Suppressor macrophage treated with lipopolysaccharide for 4 hours (primary cell): Measurements from ENCODE around the gene INPP5A.
"Not testable (repeated sequence)": the region's sequence is repeated elsewhere in the genome, so short reads cannot be mapped to it uniquely, and the experiment has no call there.

Experiments
- DNase-seq: peaks from one replicate; pipeline ENCODE4 v3.0.0-alpha.2; 2020

INPP5A gene

GRCh38 chr10:132793871-132794849 lies 256.6 kb downstream of the INPP5A start:
- no peak for DNase-seq

- no peak for DNase-seq
Observed at GRCh38 chr10:132796846-132797245, 259.3 kb downstream of the INPP5A start.

DNA sequence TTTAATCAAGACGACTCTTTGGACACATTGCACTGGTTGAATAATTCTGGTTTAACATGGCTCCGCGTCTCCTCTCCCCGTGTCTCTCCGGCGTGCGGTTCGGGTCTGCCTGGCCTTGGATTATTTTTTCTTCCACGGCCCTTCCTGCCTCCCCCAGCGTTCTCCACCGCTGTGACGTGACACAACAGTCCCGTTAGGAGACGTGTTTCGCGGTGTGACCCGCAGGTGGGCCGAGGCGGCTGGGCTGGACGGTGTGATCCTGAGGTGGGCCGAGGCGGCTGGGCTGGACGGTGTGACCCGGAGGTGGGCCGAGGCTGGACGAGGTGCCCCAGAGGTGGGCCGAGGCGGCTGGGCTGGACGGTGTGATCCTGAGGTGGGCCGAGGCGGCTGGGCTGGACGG lies 260.4 kb downstream of the INPP5A start:
- DNase-seq, result not testable (repeated sequence)

- DNase-seq, result no peak
Observed at GRCh38 chr10:132798403-132798802, 260.8 kb downstream of the INPP5A start.

- no peak for DNase-seq
Observed at GRCh38 chr10:132798876-132799275, 261.3 kb downstream of the INPP5A start.

DNA sequence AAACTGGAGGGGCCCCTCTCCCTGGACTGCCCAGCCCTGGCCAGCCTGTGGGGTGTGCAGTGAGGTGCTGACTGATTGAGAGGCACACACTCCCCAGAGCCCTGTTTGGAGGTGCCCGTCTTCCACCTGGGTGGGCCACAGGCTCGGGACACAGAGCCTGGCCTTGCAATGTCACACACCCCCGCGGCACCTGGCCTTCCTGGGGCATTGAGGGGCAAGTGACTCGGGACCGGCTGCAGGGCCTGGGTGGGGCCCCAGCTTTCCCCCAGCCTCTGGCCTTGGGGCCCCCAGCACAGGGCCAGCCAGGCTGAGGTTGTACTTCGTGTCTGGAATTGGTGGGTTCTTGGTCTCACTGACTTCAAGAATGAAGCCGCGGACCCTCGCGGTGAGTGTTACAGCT lies 262.3 kb downstream of the INPP5A start:
- DNase-seq, result no peak

DNA sequence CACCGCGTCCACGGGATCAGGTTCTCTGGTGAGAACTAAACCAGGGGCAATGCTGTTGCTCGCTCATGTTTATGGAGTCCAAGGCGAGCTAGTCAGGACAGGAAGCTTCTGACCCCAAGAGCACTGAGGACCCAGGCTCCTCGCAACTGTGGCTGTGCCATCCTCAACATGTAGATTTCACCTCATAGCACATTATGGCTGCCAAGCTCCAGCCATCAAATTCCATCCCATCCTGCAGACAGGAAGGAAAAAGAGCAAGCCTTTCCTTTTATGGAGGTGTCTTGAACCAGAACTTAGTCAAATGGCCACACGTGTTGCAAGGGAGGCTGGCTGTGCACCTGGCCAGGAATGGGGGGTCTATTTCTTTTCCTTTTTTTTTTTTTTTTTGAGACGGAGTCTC lies 264.5 kb downstream of the INPP5A start:
- DNase-seq, result no peak

GRCh38 chr10:132802694-132803320 lies 265.2 kb downstream of the INPP5A start:
- no peak for DNase-seq

GRCh38 chr10:132803416-132804210 lies 266.0 kb downstream of the INPP5A start:
- DNase-seq, result no peak

GRCh38 chr10:132804287-132804686 lies 266.7 kb downstream of the INPP5A start:
- no peak for DNase-seq

DNA sequence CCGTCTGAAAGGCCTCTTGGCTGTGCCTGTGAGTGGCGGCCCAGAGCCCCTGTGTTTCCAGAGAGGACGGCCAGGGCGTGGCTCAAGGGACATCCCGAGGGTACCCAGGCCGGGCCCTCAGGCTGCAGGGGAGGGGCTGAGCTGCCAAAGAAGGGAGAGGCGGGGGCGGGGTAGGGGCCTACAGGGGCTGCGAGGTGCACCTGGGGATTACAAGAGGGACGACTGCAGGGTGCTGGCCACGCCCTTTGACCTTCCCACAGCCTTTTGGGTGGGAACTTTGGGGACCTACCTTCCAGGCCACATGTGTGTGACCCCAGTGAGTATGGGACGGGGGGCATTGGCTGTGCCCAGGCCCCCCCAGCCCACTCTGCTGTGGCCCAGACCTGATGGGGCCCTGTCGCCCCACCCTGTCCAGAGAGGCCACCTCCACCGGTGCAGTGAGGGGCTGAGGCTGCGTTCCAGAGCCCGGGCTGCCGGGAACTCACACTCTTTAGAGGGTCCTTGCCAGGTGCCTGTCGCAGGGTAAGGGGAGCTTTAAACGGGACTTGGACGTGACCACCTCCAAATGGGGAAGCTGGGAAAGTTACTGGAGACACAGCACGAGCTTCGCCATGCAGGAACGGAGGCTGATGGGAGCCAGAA lies 267.3 kb downstream of the INPP5A start:
- DNase-seq, result no peak

DNA sequence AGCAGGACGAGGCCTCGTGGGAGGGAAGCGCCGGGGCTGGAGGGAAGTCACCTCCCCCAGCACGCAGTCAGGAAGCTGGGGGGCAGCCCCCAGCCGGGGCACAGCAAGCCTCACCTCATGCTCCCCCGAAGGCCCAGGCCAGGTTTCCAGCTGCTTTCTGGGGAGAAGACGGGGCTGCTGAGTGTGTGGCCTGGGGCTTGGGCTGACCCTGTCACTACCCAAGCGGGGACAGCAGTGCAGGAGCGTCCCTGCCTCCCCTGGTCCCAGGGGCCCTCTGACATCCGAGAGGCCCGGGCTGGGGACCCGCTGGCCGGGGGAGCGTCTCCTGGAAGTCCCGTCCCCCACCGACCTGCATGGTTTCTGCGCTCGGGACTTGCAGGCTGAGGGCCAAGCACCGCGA lies 268.0 kb downstream of the INPP5A start:
- no peak for DNase-seq

DNA sequence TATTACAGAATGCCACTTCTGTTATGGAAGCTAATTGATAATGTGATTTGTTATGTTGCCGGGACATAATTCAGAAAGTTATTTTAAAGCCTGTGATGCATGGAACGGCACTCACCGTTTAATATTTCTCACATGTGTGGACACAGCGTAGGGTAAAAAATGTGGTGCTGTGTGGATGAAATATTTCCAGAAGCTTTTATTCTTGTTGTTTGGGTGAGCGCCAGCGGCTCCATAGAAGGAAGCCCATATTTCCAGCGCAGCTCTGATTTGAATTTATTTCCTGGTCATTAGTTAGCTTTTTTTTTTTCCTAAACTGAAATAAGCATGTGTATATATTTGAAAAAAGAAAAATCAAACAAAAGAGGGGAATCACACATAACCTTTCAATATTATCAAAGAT lies 268.5 kb downstream of the INPP5A start:
- DNase-seq, result no peak

GRCh38 chr10:132806561-132807003 lies 269.0 kb downstream of the INPP5A start:
- no peak for DNase-seq

DNA sequence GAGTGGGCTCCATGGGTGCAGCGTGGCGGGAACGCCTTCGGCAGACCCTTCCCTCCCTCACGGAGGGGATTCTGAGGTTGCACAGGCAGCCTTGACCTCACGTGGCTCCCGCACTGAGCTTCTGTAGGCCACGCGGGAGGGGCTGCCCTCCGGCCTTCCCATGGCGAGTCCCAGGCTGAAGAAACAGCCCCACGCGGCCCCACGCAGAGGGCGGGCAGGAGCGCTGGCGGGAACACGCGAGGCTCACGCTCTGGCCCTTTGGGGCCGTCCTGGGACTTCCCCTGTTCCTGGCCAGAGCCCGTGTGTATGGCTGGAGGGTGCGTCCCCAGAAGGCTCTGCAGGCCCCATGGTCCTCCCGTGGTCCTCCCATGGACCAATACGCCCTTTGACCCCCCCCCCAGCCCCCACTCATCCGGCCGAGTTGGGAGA lies 270.0 kb downstream of the INPP5A start:
- no peak for DNase-seq

DNA sequence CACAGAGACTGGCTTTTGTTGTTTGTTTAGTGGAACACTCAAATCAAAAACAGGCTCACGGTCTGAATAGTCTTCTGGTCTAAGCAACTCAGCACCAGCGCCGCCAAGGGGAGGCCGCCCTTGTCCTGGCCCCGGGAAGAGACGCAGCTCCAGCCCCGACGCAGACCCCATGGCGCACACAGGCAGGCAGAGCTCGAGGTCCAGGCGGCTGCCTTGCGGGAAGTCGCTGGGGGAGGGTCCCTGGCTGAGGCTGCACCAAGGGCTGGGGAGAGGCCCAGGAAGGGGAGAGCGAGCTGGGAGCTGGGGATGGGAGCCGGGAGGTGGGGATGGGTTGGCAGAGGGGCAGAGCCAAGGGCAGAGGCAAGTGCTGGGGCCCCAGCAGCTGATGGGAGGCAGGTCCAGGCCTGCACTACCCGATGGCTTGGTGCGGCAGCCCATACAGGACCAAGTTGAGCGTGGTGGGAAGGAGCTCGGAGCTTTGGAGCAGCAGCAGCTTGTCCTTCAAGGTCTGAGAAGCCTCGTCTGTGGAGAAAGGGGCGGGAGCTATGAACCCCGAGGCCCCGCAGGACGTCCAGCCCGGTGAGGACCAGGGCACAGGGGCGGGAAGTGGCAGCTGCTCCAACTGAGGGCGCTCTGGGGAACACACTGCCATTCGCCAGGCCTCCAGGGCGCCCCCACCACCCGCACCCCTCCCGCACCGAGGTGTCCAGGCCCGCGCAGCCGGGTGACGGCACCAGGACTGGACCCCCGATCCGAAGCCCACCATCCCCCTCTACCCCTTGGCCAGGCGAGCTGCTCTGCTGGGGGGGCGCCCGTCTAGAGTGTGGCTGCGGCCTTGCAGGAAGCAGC lies 271.0 kb downstream of the INPP5A start:
- no peak for DNase-seq

GRCh38 chr10:132809232-132810140 lies 271.9 kb downstream of the INPP5A start:
- DNase-seq, result no peak

DNA sequence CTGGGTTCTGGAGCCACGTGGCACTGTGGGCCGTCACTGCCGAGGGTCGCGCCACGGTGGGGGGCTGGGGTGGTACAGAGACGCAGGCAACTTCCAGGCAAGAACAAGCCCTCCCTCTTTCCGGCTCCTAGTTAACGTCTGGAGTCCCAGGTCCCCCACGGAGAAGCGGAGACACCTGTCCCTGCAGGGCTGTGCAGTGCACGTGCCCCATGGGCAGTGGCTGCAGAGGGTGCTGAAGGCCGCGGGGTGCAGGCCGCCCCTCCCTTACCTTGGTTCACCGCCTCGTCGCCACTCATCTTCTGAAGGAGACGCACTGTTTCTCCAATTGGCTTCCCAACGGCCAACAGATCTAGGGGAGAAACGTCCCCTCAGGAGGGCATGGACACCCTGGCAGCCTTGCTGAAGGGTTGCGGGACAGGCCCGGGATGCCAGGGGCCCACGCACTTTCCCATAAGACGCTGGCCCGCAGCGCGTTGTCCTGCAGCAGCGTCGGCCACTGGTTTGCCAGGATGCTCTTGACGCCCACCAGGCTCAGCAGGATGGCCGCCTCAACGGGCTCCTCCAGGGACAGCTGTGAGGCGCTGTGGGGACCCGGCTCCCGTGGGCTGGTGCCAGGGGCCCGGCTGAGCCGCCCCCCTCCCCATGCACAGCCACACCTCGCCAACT lies 272.7 kb downstream of the INPP5A start:
- DNase-seq, result no peak

DNA sequence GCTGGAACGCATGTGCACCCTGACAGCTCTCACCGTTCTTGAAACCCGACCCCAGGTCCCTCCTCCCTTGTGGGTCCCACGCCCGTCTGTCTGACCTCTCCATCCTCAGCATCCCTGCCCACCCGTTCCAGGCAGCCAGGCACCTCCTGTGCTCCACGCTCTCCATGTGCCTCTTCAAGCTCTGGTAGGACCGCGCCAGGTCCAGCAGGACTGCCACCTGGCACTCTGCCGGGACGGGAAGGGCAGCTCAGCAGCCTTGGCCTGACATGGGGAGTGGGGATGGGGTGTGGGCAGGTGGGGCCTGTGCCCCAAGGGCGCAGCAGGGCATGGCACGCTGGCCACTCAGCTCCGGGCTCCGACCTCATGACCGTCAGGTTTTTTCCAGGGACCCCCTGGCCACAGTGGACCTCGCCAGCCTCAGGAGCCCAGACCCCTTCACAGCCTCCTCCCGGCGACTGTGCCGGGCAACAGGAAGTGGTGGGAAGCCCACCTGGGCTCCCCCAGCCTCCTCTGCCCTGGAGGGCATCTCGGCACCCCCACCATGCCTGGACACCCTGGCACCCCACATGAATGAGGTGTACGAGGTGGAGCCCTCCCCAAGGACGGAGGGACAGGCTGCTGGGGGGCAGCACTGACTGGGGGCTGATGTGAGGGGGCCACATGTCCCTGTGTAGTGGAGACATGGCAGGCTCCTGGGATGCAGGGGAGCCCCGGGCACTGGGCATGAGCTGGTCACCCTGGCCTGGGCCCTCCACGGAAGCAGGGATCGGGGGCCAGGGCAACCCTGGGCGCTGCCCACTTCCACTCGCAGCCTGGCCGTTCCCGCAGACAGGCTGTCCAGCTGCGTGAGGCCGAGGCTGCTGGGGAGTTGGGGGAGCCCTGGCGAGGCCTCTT lies 273.5 kb downstream of the INPP5A start:
- DNase-seq, result no peak
